Endothelial cell of hepatic sinusoid (primary cell): ENCODE measurements around the gene LMLN.
"Not testable (repeated sequence)": the region's sequence is repeated elsewhere in the genome, so short reads cannot be mapped to it uniquely, and the experiment has no call there.

ENCODE experiments used
- in situ Hi-C: cut with HindIII; loops from 2 replicates; pipeline ENCODE4 v1.10.0; 2017; ENCODE audit warnings: low sequenced_read_pairs

LMLN gene

DNA sequence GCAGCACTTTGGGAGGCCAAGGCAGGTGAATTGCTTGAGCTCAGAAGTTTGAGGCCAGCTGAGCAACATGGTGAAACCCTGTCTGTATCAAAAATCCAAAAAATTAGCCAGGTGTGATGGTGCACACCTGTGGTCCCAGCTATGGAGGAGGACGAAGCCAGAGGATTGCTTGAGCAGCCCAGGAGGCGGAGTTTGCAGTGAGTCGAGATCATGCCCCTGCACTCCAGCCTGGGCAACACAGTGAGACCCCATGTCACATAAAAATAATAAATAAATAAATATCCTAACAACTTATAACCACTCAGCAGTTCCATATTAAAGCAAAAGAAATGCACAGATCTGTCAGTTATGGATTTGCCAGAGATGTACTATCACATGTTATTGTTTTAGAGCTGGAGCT, 62.6 kb downstream of the LMLN start:
- in situ Hi-C loops, result no loop called here

GRCh38 chr3:198025644-198026043, 65.6 kb downstream of the LMLN start:
- in situ Hi-C loops, result no loop called here

GRCh38 chr3:198026620-198027019, 66.6 kb downstream of the LMLN start:
- in situ Hi-C loops, result no loop called here

DNA sequence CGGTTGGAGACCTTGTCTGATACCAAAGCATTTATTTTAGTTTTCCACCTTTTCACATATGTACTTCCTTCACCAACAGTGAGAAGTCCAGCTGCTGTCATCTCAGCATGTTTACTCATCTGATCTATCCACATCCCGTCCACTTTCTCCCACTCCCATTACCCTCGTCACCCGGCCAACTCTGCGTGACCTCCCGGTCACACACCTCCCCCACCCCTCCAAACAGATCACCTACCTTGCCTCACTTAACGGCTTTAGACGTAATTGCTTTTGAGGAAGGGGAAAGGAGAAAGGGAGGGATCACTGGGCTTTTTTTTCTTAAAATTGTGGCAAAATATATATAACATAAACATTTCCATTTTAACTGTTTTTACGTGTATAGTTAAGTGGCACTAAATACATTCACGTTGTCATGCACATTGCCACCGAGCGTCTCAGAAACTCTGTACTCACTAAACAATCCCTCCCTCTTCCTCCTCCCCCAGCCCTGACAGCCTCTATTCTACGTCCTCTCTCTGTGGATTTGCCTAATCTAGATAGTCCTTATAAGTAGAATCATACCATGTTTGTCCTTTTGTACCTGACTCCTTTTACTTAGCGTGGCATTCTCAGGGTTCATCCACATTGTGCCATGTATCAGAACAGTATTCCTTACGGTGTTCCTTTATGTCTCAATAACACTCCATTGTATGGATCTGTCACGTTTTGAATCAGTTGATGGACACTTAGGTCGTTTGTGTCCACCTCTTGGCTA, 67.2 kb downstream of the LMLN start:
- in situ Hi-C loops, result no loop called here

GRCh38 chr3:198027799-198028390, 67.9 kb downstream of the LMLN start:
- in situ Hi-C loops, result no loop called here

DNA sequence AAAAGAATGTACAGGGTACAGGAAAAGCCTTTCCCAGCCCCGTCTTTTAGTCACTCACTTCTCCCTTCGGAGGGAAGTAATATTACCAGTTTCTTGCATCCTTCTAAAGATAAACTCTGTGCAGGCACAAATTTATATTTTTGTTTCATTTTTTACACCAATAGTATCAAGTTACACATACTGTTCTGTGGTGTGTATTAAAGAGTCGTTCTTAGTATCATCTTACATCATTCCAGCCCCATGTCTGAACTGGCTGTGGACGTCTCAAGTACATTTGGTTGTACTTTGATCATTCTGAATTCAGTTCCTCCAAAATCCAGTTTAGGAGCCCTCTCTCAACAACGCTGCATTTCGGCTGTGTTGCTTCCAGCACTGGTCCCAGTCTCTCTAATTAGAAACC, 68.7 kb downstream of the LMLN start:
- in situ Hi-C loops, result no loop called here

GRCh38 chr3:198030125-198030524, 70.1 kb downstream of the LMLN start:
- in situ Hi-C loops, result no loop called here

GRCh38 chr3:198030726-198031125, 70.7 kb downstream of the LMLN start:
- in situ Hi-C loops, result no loop called here

GRCh38 chr3:198032039-198032936, 72.3 kb downstream of the LMLN start:
- in situ Hi-C loops, result no loop called here

- in situ Hi-C loops, result no loop called here
Measured at GRCh38 chr3:198043119-198043518, 83.1 kb downstream of the LMLN start.

DNA sequence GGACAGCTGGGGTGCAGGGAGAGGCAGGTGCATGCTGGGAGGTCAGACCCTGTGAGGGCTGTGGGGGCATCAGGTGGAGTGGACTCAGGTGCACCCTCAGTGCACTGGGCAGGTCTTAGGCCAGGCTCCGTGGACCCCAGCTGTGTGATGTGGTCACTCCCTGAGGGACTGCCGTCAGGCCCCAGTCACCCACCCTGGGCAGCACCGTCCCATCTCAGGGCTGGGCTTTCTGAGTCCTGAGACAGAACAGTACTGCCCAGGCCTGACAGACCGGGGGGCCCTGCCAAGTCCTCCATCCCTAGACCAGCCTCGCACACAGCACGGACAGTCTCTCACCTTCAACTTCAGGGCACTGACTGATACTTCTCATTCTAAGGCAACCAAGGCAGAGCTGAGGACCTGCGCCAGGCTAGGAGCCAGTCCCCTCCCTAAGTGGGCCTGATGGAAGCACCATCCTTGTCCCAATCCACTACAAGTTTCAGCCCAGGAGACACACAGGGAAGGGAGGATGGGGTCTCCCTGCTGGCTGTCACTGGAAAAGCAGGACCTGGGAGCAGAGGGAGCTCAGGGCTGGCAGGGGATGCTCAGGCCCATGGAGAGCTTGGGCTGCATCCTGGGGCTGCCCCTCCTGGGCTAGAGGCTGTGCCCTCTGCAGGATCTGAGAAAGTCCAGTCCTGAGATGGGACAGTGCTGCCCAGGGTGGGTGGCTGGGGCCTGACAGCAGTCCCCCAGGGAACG, 86.3 kb downstream of the LMLN start:
- in situ Hi-C loops, result no loop called here

GRCh38 chr3:198048445-198048844, 88.4 kb downstream of the LMLN start:
- in situ Hi-C loops, result no loop called here

- in situ Hi-C loops, result no loop called here
Measured at GRCh38 chr3:198051836-198052235, 91.8 kb downstream of the LMLN start.

DNA sequence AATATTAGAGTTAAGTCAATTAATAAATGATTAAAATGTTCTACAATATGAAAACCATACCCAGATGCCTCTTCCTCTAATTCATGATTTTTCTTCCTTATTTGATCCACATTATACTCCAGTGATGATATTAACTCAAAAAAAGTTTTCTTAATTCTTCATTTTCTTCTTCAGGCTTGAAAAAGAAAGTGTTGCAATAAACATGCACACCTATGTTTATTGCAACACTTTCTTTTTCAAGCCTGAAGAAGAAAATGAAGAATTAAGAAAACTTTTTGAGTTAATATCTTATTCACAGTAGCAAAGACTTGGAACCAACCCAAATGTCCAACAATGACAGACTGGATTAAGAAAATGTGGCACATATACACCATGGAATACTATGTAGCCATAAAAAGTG, 93.4 kb downstream of the LMLN start:
- in situ Hi-C loops, result not testable (repeated sequence)

GRCh38 chr3:198061119-198062067, 101.4 kb downstream of the LMLN start:
- in situ Hi-C loops, result loop anchor here (5.0 kb wide), 1 partner anchor 84 kb away; no protein-coding TSS in a partner anchor

DNA sequence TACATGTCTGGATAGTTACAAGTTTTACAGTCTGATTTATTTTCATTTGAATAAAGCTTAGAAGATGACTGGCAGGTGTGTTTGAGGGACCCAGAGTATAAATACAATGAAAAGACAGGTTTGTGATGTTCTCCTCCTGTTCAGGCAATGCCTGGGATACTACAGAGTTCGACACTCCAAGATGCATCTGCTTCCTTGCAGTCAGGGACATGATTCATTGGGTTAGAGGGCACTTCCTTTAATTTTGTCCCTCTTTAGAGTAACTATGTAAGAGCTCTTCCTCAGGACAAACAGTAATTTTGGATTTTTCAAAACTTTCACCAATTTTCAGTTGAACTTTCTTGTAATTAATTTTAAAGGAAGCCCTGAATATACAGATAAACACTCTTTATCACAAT, 102.0 kb downstream of the LMLN start:
- in situ Hi-C loops, result loop anchor here (5.0 kb wide), 1 partner anchor 85 kb away; no protein-coding TSS in a partner anchor

- in situ Hi-C loops, result loop anchor here (5.0 kb wide), 1 partner anchor 87 kb away; no protein-coding TSS in a partner anchor
Measured at GRCh38 chr3:198064420-198064819, 104.4 kb downstream of the LMLN start.

- in situ Hi-C loops, result no loop called here
Measured at GRCh38 chr3:198065897-198066296, 105.9 kb downstream of the LMLN start.

- in situ Hi-C loops, result no loop called here
Measured at GRCh38 chr3:198067416-198067815, 107.4 kb downstream of the LMLN start.

DNA sequence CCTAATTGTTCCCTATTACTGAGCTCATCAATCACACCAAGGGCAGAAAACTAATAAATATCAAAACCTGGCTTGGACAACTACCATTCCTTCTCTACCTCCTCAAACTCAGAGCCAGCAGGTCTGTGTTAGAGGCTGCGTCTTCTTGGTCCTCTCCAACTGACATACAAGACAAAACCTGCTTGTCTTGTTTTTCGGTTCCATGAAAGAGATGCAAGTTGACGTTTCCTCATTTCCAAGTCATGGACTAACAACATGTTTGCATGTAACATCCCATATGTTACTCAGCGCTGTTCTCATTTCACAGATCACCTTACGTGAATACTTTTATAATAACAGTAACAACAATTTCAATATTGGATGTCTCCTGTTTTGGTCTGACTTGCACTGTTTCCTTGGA, 110.9 kb downstream of the LMLN start:
- in situ Hi-C loops, result no loop called here
